Activated CD4-positive, alpha-beta memory T cell treated with anti-CD3 and anti-CD28 coated beads for 36 hours (primary cell): ENCODE results near the gene C1QTNF3. TPM values are rescaled to one million over a fixed set of nuclear protein-coding genes. Genes with fewer than 3 reads are reported as not detected.

Experiments used
- total RNA-seq, 2 experiments: library from RNA; stranded (reverse); gene quantifications; one replicate each; pipeline ENCODE4 v1.2.3, GENCODE V29; 2021

C1QTNF3 gene
- total RNA-seq, 2 experiments from 2014 or later: 2.5 to 2.6 TPM

Other genes starting within 250 kb of the C1QTNF3 start
- not detected for gene ADAMTS12, start 151.2 kb downstream of the C1QTNF3 start, total RNA-seq
- not detected for gene RXFP3, start 106.8 kb downstream of the C1QTNF3 start, total RNA-seq
- gene SLC45A2, start 58.5 kb downstream of the C1QTNF3 start, total RNA-seq: not detected
- gene AMACR, start 35.2 kb downstream of the C1QTNF3 start, total RNA-seq: 10 to 100 TPM; 11.5 TPM